GM04504 (cell line): Measurements from ENCODE around the gene ADAMTS13.
A peak's percentile ranks its signal among the peaks of the same experiment; 100 is the strongest.

Experiments used
- DNase-seq: peaks from one replicate; pipeline ENCODE4 v3.0.0-alpha.2; 2012; ENCODE audit warnings: low read depth

ADAMTS13 gene

DNA sequence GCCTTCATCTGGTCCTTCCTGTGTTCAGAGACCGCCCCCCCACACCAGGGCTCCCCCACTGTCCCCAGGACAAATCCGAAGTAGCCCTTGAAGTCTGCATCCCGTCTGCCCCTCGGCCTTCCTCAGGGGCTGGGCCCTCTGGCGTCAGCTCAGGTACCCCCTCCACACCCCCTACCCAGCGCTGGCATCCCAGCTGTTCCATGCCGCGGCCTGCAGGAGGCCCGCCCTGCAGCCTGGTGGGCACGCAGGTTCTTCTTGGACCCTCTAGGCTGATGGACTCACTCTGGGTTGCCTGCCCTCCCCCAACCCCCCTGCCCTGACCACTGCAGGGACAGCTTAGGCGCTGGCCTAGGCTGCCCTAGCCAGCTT is 50.1 kb downstream of the ADAMTS13 start:
- DNase-seq = no peak

DNA sequence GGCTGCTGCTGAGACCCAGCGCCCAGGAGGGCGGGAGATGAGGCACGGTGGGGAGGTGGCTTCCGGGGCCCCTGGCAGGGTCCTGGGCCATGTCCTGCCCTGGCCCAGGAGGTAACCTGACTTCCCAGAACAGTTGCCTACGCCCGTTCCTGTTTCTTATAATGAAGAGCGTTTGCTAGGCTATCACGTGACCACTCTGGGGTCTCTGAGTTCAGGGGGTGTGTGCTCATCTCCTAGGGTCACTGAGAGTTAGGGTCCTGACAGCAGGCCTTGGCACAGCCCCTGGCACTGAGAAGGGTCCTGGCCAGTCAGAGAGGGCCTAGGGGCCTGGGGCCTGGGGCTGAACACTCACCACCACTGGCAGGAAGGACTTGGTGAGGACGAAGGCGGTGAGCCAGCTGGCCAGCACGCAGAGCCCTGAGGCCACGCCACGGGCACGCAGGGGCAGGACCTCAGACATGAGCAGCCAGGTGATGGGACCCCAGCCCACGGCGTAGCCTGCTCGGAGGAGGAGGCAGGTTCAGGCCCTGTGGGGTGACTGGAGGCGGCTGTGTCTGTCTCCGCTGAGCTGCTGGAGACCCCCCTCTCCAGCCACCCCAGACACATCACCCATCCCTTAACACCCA is 50.7 kb downstream of the ADAMTS13 start:
- no peak for DNase-seq

DNA sequence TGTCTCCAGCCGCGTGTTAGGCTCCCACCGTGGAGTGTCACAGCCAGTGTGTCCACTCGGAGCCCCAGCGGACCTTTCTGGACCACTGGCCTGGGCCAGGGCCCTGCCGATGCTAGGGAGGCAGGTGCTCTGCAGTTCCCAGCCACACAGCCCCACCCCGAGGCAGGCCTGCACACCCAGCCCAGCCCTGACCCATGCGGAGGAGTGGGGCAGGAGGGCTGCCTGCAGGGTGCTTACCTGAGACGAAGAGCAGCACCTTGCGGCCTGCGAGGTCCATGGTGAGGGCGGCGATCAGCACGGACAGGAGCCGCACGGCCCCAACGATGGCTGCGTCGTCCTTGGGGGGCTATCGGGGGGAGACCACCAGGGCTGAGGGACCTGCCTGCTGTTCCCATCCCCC is 51.6 kb downstream of the ADAMTS13 start:
- DNase-seq = no peak

DNA sequence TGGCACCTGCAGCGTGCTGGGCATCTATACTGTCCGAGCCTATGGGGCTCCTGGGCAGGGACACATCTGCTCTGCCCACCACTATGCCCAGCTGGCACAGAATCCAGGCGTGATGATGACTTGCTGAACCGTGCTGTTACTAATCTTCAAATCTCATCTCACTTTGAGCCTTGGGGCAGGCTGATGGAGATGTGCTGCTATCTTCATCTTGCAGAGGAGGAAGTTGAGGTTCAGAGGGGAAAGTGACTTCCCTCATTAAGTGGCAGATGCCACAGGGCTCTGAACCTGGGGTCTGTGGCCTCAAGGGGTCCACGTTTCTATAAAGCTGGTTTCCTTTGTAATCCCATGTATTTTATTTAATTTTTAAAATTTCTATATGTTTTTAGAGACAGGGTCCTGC is 52.0 kb downstream of the ADAMTS13 start:
- no peak for DNase-seq

DNA sequence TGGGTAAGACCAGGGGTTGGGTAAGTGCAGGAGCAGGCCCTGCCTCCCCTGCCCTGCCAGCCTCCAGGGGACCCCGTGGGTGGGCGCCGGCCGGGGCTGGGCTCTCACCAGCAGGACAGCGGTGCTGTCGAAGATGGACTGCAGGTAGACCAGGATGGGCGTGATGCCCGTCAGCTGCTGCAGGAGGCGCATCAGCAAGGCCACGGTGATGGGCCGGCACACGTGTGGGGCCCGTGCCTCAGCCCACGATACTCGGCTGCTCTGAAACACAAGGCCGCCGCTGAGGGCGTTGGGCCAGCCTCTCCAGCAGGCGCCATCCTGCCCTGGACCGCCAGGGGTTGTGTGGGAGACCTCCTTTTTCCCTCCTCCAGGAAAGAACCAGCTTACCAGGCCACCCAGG is 52.7 kb downstream of the ADAMTS13 start:
- no peak for DNase-seq

DNA sequence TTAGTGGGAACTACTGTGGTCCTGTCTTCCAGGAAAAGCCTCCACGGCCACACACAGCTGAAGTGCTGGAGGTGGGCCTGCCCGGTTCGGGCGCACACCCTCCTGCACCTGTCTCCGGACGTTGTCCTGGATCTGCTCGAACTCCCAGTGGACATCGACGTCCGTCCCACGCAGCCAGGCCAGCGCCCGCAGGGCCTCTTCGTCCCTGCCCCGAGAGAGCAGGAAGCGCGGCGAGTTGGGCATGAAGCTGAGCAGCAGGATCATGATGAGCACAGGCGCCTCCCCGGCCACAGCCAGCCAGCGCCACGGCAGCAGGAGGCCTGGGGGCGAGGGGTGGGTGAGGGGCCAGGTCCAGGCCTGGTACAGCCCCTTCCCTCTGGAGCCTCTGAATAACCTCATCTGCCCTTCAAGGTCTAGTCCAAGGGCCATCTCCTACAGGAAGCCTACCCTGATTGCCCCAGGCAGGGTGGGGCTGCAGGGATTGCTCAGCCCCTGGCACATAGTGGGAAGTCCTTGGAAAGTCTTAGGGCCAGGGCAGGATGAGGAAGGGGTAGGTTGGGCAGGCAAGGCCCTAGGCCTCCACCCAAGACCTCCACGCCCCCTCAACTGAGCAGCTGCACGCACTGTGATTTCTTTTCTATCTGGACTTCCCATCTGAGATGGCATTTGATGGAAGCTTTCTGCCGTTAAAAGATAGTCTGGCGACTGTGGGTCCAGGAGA is 53.3 kb downstream of the ADAMTS13 start:
- no peak for DNase-seq

DNA sequence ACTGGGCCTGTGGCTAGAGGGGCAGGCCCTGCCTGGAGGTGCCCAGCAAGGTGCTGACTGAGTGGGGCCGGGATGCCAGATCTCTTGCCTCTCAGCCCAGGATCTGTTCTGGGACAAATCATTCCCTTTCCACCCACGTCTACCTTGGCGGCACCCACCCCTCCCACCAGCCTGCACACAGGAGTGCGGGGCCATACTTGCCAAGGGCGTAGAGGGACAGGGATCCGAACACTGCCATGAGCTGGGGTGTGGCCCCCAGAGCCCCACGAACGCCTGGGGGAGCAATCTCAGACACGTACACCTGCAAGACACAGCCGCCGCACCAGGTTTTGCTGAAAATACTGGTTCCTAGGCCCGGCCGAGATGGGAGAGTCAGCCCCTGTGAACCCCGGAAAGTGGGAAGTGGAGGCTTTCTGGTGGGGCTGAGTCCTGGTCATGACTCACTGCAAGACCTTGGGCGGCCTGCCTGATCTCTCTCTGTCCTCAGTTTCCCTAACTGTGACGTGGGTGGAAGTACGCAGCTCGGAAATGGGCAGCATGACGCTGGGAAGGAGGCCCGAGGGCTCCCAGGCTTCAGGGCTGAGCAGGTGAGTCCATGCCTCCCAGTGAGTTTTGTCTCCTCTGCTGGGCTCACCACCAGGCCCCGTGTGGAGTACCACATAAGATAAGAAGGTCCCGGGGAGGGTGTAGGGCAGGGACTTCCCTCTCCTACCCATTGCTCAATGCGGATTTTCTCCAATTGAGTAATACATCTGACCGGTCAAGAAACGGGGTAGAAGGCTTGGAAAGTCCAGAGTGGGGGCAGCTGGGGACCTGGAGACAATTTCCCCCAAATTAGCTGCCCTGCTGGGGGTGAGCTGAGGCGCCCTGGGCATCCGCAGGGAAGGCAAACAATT is 54.1 kb downstream of the ADAMTS13 start:
- DNase-seq = no peak

DNA sequence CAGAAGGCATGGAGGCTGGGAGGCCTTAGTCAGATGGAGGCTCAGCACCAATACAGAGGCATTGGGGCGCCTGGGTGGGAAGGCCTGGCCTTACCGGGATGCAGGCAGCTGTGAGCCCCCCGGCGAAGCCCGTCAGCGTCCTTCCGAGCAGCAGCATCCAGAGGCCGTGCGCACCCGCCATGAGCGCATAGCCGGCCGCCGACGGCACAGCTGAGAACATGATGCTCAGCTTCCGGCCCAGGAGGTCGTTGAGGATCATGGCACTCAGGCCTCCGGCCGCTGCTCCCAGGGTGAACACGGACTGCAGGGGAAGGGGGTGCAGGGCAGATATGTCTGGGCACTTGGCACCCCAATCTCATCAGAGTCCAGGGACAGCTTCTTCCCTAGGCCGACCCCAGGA is 54.8 kb downstream of the ADAMTS13 start:
- DNase-seq = no peak

DNA sequence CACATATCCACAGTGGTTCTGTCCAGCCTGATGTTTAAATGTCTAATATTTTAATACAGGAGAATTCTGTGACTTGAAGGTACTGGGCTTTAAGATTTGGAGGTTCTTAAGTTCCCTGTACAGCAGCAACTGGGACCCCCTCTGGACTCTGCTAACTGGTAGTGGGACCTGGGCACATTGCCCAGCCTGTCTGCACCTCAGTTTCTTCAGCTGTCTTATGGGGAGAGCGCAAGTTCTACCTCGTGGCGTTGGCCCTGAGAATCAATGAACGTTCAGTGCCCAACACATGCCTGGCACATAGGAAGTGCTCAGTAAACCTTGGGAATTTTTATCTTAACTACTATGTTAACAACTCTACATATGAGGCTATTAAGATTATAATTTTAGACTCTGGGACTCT is 55.3 kb downstream of the ADAMTS13 start:
- no peak for DNase-seq

DNA sequence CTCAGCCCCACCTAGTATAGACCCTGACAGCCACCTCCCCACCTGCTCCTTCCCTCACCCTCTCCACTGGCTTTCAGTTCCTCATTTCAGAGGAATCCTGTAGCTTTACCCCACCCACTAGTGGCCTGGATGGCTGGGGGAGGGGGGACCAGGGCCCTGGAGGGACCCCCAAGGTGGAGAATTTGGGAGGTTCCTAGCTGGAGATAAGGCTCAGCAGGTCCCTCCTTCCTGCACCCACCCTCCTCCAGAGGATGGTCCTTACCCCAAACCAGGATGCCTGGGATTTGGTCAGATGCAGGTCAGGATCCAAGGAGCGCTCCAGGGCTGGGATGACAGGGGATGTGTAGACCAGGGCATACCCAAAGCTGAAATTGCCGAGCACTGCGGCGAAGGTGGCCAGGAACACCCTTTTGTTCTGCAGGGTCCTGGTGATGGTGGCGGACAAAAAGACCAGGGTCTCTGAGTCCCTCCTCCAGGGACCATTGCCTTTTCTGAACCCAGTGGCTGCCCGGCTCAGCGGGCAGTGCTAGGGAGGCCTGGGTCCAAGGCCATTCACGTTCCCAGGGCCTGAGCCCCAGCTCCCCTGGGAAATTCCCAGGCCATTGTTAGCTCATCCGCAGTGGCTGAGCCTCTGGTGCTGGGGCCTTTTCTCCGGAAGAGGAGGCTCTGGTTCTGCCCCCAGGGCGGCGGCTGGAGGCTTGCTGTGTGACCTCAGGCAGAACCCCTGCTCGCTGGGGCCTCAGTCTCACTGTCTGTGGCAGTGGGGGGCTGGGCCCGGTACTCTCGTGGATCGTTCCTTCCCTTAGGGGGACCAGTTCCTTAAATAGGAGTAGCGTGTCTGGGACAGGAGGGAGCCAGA is 56.1 kb downstream of the ADAMTS13 start:
- no peak for DNase-seq

DNA sequence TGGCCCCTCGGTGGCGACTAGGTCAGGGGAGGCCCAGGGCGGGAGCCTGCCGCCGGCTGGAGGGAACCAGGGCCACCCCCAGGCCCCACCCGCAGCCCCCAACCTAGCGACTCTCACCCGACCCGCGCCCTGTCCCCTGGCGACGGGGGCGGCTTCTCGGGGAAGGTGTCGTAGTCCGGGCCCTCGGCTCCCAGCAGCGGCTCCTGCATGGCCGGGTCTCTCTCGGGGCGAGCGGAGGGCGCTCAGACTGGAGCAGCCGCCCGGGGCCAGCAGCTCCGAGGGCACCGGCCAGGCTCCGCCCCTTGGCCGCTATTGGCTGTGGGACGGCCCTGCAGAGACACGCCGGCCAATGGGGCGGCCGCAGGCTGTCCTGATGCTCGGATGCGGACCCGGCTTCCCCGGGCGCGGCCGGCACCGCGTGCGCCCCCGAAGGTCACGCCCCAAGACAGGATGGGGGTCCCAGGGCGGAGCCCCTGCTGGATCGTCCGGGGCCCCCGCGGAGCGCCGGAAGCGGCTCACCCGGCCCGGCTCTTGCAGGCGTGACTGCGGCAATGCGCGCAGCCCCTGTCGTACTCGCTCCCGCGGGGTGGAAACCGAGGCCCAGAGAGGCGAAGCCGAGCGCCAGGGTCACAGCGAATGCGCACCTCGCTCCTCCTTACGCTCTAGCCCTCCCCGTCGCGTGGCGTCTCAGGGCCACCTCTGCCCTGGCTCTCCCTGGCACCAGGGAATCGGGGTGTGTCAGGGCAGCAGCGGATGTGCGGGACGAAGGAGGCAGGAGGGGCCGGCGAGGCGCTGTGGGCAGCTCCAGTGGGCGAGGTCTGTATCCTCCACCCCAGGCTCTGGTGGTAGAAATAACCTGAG is 56.9 kb downstream of the ADAMTS13 start, which contains the start of gene SLC2A6:
Gene SLC2A6, minus strand, starts transcription at position 249 of the 861 bp plus-strand sequence. Its CDS starts 40 bp downstream, at position 209.
- DNase-seq = peak; percentile 51

DNA sequence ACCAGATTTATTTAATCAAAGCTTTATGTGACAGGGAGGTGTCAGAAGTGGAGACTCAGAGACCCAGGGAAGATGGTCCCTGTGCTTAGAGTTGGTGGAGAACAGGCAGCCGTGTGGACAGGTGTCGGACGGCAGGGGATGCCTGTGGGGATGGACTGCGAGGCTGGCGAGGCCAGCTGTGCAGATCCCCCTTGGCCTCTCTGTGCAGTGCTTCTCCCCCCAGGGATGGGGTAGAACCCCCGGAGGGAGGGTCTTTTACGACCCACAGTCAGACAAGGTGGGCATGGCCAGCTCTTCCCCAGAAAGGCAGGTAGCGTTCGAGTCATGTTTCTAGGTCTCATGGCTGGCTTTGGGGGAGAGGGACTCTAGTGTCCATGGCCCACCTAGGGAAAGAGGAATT is 61.4 kb downstream of the ADAMTS13 start:
- DNase-seq = no peak

DNA sequence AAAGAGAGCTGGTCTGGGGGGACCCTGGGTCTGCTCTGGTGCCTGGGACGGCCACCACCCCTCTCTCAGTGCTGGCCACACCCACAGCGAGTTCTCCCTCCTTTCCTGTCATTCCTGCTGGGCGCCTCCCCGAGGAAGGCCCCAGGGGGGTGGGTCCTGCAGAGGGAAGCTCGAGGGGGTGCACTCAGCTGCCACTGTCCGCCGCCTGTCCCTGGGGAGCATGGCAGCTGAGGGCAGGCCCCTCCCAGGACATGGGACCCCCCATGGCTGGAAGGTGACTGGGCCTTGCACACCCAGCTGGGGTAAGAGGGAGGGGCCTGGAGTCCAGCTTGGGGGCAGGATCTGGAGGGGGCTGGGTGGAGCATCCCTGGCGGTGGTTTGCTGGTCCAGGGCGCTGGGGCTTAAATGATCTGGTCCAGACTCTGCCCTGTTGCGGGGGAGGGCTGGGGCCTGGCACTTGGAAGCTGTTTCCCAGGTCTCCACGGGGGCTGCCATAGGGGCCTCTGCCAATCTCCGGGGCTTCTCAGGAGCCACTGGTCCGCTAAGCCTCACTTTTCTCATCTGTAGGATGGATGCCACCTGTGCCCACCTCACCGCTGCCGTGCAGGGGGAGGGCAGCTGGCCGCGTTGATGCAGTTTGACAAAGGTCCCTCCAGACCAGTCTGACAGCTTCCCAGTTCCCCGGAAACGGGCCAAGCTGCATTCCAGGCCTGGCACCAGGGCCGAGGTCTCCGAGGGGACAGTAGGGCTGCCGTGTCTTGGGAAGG is 62.7 kb downstream of the ADAMTS13 start:
- DNase-seq = no peak

DNA sequence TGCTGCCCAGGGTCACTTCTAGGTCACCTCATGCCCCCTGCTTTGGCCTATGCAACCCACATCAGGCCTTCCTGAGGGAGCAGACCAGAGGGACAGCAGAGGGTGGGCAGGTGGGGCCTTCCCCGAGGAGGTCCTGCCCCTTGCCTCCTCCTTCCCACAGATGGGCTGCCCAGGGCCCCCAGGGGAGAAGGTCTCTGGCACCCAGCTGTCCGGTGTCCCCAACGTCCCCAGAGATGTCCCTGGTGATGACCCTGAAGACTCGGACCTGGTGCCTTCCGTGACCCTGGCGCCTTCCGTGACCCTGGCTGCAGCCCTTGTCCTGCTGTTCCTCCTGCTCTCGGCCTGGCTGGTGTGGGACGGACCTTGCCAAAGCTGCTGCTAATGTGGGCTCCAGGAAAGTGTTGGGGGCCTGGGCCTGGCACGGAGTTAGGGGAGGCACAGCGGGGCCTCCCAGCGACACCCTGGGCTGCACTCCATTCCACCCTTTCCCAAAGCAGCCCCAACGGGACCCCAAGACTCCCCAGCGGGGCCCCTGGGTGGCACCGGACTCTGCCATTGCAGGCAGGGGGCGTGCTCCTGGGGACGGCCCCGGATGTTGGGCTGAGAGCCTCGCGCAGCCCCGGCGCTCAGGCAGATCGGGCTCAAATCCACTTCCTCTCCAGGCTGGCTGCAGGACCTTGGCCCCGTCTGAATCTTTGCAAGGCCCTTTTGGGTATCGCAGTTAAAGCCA is 63.5 kb downstream of the ADAMTS13 start:
- no peak for DNase-seq

DNA sequence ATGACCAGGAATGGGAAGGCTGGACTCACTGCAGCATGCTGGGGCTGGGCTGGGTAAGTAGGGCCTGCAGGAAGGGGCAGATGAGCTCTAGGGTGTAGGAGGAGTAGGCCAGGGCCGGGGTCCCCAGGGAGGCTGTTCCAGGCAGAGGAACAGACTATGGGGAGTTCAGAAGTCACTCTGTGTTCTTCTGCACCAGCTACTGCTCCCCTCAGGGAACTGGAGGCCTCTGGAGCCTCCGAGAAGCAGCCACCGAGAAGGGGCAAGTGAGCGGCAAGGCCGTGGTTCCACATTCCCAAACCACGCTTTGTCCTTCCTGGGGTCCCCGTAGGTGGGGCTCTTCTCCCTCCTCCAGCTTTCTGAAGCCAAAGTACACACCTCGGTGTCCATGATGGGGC is 65.2 kb downstream of the ADAMTS13 start:
- DNase-seq = no peak

DNA sequence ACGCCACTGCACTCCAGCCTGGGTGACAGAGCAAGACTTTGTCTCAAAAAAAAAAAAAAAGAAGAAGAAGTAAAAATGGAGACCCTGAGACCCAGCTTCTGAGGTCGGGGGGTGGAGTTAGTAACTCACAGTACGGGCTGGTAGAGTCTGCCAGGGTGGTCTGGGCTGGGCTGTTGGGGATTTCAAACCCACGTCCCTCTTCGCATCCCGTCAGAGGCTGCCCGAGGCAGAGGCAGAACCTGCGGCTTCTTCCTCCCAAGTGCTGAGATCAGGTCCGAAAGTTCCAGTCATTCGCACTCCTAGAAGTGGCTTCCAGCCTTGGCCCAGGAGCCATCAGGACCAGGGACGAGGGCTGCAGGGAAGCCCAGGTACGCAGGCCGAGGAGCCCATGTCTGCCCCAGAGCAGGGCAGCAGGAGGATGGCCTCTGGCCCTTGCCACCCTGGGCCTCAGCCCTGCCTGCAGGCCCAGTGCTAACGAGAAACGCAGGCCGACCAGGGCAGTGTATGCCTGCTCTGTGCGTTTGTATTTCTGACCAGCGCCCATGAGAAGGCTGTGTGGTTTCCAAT is 66.6 kb downstream of the ADAMTS13 start:
- DNase-seq = no peak

DNA sequence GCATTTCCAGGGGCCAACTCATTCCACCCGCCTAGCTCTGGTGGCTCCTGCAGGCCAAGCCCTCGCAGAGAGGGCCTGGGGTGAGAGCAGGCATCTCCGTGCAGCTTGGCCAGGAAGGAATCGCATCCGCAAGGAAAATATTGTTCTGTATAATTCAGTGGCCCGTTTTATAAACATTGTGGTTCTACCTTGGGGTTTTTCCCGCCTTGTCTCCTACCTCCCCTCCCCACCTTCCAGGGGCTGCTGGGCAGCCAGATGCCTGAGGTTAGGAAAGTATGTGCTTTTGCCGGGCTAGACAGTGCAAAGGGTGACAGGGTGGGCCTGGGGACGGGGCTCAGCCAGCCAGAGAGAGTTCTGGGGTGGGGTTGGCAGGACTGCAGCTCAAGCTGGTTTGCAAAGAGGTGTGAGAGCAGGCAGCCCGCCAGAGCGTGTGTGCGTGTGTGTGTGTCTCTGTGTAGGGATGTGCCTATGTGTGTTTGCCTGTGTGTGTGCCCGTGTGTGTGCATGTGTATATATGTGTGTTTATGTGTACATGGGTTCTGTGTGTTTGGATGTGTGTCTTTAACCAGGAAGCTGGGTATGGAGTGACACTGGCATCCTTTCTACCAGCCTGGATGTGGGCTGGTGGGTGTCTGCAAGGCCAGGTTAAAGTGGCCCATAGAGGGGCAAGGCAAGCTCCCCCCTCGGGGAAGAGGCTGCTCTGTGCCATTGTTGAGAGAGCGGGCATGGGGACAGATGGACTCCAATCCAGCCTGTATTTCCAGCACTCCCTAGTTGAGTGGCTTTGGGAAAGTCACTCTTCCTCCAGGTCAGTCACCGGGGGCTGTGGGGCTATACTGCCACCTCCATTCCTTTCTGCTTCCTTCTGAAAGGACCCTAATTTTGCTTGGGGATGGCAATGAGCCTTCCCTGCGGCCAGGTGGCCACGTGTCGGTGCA is 67.4 kb downstream of the ADAMTS13 start:
- no peak for DNase-seq

DNA sequence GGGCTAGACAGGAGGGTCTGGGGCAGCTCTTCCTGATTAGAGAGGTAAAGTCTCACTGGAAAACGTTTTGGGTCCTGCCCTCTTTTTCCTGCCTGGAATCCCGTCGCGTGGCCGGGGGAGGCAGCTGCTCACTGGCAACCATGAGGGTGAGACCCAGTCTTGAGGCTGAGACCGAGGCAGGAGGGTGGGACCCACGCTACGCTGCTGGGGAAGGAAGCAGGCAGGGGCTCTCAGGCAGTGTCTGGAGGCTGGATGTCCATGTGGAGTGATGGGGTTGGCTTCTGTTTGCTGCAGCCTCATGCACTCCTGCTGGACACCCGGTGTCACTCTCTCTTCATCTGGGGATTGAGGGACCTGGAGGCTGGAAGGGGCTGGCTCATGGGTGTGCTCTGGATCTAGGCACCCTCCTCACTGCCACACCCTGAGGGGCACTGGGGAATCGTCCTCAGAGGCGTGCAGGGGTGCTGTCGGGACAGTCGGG is 68.1 kb downstream of the ADAMTS13 start:
- no peak for DNase-seq
